DOHH2 (cell line): ENCODE results near the gene VEGFC.

Experiments used
- CTCF ChIP-seq: fragments of 200-600 bp; sonication (generic); IDR thresholded peaks from one replicate; pipeline ENCODE4 v1.5.1; 2014; ENCODE audit warnings: antibody characterized with exemption, mild to moderate bottlenecking, low read depth, low read length; ENCODE audit not compliant: poor library complexity, severe bottlenecking
- EZH2phosphoT487 ChIP-seq: fragments of 200-600 bp; sonication (generic); IDR thresholded peaks from 2 replicates; pipeline ENCODE4 v1.6.1; 2017; ENCODE audit warnings: borderline replicate concordance, mild to moderate bottlenecking, antibody characterized with exemption, low read length, moderate library complexity, mixed read lengths

GRCh38 chr4:176833400-176834175, 40.9 kb upstream of the VEGFC start:
- TF ChIP-seq CTCF (no peak), EZH2phosphoT487 (no peak)
